ENCODE results near the gene NELFE. TPM values are rescaled to one million over a fixed set of nuclear protein-coding genes. Genes with fewer than 3 reads are reported as not detected.
A peak's percentile ranks its signal among the peaks of the same experiment; 100 is the strongest.
"Not testable (repeated sequence)": the region's sequence is repeated elsewhere in the genome, so short reads cannot be mapped to it uniquely, and the experiment has no call there.

The NELFE gene
- total RNA-seq, 1 donor from 2014 or later = 55.8 TPM

DNA sequence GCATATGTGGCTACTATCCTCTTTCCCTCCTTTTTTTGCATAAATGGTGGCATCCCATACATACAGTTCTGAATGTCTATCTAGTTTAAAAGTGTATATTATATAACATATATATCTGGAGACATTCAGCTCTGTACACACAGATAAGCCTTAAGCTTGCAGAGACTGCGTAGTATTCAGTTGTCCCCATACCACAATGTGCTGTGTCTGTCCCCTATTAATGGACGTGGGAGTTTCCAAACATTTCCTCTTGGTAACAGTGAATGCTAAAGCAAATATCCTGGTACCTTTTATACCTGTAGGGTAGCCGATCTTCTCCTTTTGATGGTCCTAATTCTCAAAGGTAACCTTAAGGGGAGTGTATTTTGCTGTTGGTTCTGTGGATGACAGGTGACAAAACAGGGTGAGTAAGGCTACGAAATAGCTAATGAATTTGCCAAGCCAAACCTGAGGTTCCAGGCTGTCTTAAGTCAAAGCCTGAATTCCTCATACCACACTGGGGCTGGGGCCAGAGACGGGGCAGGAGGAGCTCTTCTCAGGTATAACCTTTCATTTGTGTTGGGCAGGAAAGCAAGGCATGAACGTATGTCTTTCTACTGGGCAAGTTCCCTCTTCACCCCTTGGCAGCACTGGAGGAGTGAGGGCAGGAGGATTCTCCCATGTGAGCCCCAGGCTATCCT lies 39.0 kb downstream of the NELFE start:
- no peak for DNase-seq (ENCODE audit: low read depth in 2 of 2)

DNA sequence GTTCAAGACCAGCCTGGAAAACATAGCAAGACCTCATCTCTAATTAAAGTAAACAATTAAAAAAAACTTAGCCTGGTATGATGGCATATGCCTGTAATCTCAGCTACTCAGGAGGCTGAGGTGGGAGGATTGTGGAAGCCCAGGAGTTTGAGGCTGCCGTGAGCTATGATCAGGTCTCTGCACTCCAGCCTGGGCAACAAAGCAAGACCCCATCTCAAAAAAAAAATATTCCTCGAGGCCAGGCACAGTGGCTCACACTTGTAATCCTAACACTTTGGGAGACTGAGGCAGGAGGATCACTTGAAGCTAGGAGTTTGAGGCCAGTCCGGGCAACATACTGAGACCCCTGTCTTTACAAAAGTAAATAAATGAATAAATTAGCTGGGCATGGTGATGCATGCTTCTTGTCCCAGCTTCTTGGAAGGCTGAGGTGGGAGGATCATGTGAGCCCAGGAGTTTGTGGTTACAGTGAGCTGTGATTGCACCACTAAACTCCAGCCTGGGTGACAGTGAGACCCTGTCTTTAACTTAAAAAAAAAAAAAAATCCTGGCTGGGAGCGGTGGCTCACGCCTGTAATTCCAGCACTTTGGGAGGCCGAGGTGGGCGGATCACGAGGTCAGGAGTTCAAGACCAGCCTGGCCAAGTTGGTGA lies 40.6 kb downstream of the NELFE start:
- DNase-seq (ENCODE audit: low read depth in 2 of 2) = no peak

DNA sequence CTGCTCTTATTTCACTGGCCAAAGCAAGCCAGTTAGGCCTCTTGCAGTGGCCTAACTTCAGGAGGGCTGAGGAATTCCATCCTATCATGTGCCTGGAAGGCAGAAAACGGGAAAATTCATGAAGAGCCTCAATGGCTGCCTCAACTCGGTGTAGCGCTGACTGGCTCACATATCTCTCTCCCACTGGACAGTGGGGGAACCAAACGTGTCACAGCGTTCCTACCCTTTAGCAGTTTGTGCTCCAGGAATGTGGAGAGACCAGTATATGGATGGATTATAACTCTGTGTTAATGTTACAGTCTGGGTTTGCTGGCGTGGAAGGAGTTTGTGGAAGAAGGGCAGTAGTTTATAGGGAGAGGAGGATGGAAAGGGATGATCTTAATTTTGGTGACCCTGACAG lies 43.0 kb downstream of the NELFE start:
- no peak for DNase-seq (ENCODE audit: low read depth in 2 of 2)

DNA sequence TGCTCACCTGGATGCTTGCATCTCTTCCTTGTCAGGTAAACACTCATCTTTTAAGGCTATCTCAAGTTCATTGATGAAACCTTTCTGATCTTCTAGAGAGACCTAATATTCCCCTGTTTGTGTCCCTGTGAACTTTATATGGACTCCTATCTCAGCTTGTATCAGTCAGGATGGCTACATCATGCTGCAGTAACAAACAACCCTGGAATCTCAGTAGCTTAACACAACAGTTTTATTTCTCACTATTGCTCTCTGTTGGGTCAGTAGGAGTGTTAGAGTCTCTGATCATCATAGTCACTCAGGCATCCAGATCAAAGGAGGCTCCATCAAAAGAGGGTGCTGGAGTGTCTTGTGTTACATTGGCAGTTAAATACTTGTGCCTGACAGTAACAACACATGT lies 43.4 kb downstream of the NELFE start:
- DNase-seq (ENCODE audit: low read depth in 2 of 2) = no peak

DNA sequence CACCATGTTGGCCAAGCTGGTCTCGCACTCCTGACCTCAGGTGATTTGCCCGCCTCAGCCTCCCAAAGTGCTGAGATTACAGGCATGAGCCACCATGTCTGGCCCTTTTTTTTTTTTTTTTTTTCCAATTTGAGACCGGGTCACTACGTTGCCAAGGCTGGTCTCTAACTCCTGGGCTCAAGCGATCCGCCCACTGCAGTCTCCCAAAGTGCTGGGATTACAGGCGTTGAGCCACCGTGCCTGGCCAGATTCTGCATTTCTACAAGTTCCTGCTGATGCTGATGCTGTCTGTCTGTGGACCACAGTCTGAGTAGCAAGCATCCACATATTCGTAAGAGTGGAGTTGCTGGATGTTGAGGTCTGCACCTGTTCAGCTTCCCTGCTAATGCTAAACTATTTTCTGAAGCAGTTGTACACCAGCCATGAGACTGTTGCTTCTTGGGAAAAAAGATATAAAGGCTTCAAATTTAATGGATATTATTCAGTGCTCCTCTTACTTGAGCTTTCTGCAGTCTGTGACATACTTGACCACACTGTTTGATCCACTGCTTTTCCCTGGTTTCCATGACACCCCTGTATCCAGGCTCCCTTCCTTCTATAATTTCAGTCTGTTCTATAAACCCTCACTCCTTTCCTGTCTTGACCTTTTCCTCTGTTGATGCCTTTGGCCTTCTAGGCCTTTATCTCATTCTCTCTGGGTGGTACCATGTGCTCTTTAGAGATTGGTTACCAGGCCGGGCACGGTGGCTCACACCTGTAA lies 46.8 kb downstream of the NELFE start:
- DNase-seq (ENCODE audit: low read depth in 2 of 2) = no peak

DNA sequence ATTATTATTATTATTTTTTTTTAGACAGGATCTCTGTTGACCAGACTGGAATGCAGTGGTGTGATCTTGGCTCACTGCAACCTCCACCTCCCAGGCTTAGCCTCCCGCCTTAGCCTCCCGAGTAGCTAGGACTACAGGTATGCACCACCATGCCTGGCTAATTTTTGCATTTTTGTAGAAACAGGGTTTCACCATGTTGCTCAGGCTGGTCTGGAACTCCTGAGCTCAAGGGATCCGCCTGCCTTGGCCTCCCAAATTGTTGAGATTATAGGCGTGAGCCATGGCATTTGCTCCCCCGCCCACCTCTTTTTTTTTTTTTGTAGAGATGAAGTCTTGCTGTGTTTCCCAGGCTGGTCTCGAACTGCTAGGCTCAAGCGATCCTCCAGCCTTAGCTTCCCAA lies 49.5 kb downstream of the NELFE start:
- DNase-seq (ENCODE audit: low read depth in 2 of 2) = not testable (repeated sequence)

DNA sequence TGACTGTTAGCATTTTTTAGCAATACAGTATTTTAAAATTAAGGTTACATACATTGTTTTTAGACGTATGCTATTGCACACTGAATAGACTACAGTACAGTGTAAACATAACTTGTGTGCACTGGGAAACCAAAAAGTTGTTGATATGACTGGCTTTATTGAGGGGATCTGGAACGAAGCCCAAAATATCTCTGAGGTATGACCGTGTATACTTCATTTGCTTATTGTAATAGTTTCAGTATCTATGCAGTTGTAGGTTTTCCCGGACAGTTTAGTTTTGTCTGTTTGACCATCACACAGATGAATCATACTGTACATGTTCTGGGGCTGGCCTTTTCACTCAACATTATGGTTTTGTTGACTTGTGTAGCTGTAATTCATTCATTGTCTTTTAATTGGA lies 50.0 kb downstream of the NELFE start:
- peak; percentile 21 to 36 for DNase-seq (ENCODE audit: low read depth in 2 of 2)

DNA sequence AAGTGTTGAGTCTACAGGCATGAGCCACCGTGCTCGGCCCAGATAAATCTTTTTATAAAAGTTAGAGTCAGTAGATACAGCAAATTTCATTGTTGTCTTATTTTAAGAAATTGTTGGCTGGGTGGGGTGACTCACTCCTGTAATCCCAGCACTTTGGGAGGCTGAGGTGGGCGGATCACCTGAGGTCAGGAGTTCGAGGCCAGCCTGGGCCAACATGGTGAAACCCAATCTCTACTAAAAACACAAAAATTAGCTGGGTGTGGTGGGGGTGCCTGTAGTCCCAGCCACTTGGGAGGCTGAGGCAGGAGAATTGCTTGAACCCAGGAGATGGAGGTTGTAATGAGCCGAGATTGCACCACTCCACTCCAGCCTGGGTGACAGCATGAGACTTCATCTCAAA lies 50.5 kb downstream of the NELFE start:
- not testable (repeated sequence) for DNase-seq (ENCODE audit: low read depth in 2 of 2)

DNA sequence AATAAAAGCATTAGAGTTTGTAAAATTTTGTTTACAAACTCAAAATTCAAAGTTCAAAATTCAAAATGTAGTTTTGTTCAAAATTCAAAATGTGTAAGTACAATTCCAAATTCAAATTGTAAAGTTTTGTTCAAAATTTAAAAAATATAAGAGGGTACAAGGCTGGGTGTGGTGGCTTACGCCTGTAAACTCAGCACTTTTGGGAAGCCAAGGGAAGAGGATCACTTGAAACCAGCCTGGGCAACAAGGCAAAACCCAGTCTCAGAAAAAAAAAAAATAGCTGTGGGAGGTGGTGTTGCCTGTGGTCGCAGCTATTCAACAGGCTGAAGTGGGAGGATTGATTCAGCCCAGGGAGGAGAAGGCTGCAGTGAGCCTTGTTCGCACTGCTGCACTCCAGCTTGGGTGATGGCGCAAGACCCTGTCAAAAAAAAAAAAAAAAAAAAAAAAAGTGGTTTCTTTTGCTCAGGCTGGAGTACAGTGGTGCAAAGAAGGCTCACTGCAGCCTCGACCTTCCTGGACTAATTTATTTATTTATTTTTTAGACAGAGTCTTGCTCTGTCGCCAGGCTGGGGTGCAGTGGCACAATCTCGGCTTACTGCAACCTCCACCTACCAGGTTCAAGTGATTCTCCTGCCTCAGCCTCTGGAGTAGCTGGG lies 51.5 kb downstream of the NELFE start:
- DNase-seq (ENCODE audit: low read depth in 2 of 2) = no peak

DNA sequence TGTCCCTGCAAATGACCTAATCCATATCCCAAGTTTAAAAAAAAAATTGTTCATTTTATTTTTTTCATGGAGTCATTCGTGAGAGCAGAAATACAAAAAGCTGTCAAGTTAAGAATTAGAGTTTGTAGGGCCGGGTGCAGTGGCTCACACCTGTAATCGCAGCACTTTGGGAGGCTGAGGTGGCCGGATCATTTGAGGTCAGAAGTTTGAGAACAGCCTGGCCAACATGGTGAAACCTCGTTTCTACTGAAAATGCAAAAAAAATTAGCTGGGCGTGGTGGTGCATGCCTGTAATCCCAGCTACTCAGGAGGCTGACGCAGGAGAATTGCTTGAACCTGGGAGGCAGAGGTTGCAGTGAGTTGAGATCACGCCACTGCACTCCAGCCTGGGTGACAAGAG lies 52.0 kb downstream of the NELFE start:
- not testable (repeated sequence) for DNase-seq (ENCODE audit: low read depth in 2 of 2)

DNA sequence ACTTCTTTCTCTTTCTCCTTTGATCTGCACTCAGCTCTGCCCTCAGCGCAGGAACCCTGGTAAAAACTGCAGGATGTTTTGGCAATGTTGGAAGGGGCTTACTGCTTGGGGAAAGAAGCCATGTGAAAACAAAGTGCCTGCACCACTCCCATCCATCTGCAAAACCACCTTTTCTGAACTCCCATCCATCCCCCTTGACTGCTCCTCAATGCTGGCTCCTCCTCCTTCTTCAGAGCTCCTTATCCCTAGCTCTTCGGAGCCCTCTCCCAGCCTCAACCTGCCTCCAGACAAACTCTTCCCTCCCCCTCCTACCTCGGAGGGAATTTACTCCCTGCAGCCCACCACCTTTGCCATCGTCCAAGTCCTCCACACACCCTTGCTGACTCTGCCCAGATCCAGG lies 52.6 kb downstream of the NELFE start:
- no peak for DNase-seq (ENCODE audit: low read depth in 2 of 2)

DNA sequence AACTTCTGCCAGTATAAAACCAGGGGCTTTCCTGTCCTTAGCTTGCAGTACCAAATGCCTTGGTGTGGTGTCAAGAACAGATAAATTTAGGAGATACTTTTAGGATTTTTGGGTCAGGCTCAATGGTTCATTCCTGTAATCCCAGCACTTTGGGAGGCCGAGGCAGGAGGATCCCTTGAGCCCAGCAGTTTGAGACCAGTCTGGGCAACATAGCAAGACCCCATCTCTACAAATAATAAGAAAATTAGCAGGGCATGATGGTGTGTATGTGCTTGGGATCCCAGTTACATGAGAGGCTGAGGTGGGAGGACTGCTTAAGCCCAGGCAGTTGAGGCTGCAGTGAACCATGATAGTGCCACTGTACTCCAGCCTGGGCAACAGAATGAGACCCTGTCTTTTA lies 53.7 kb downstream of the NELFE start:
- no peak for DNase-seq (ENCODE audit: low read depth in 2 of 2)

DNA sequence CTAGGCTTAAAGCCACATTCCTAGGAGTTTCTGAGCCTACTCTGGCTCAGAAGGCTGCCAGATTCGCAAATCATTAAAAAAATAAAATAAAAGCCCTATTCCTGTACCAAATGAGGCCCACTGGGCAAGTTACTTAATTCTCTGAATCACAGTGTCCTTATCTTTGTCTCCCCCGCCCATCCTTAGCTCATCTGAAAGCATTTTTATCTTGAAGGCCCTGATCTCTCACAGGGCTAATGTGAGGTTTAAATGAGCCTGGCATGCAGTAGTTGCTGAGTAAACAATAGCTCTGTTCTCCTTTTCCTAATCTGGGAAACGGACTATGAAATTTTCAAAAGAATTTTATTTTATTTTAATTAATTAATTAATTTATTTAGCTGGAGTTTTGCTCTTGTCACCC lies 54.8 kb downstream of the NELFE start:
- DNase-seq (ENCODE audit: low read depth in 2 of 2) = no peak

Other genes starting within 250 kb of the NELFE start
- gene LY6G6D, start 243.6 kb downstream of the NELFE start, total RNA-seq = not detected in 2 replicates
- not detected in 2 replicates for gene LY6G6C, start 237.2 kb downstream of the NELFE start, total RNA-seq
- not detected in 2 replicates for gene MPIG6B, start 235.6 kb downstream of the NELFE start, total RNA-seq
- 109 and 159 TPM in 2 replicates for gene DDAH2, start 229.7 kb downstream of the NELFE start, total RNA-seq
- 469 and 552 TPM in 2 replicates for gene CLIC1, start 222.4 kb downstream of the NELFE start, total RNA-seq
- 1.4 and 2.6 TPM in 2 replicates for gene MSH5, start 219.0 kb downstream of the NELFE start, total RNA-seq
- 1.6 and 2.0 TPM in 2 replicates for gene SAPCD1, start 196.3 kb downstream of the NELFE start, total RNA-seq
- under 0.01 and 0.40 TPM in 2 replicates for gene VWA7, start 181.6 kb downstream of the NELFE start, total RNA-seq
- 36.3 and 39.0 TPM in 2 replicates for gene VARS1, start 163.2 kb downstream of the NELFE start, total RNA-seq
- gene LSM2, start 152.0 kb downstream of the NELFE start, total RNA-seq = 29.2 and 29.8 TPM in 2 replicates
- 0.87 and 1.8 TPM in 2 replicates for gene HSPA1L, start 143.7 kb downstream of the NELFE start, total RNA-seq
- 40.8 and 93.3 TPM in 2 replicates for gene HSPA1A, start 143.4 kb downstream of the NELFE start, total RNA-seq
- 23.8 and 30.2 TPM in 2 replicates for gene HSPA1B, start 131.2 kb downstream of the NELFE start, total RNA-seq
- 41.2 and 50.0 TPM in 2 replicates for gene NEU1, start 96.2 kb downstream of the NELFE start, total RNA-seq
- gene SLC44A4, start 80.0 kb downstream of the NELFE start, total RNA-seq = not detected in 2 replicates
- 25.7 and 28.0 TPM in 2 replicates for gene EHMT2, start 61.3 kb downstream of the NELFE start, total RNA-seq
- 2.2 and 3.6 TPM in 2 replicates for gene ZBTB12, start 56.9 kb downstream of the NELFE start, total RNA-seq
- under 0.01 TPM in 1 of 2 replicates, not detected in the other for gene C2, start 31.3 kb downstream of the NELFE start, total RNA-seq
- 0.44 and 0.60 TPM in 2 replicates for gene CFB, start 12.9 kb downstream of the NELFE start, total RNA-seq
- 22.7 and 30.2 TPM in 2 replicates for gene SKIC2, start 204 bp upstream of the NELFE start, total RNA-seq
- 5.9 and 10.1 TPM in 2 replicates for gene DXO, start 13.2 kb upstream of the NELFE start, total RNA-seq
- gene C4A, start 23.1 kb upstream of the NELFE start, total RNA-seq = 0.44 and 1.8 TPM in 2 replicates
- 0.44 and 1.4 TPM in 2 replicates for gene C4B, start 55.8 kb upstream of the NELFE start, total RNA-seq
- not detected in 2 replicates for gene CYP21A2, start 79.4 kb upstream of the NELFE start, total RNA-seq
- 0.44 and 4.2 TPM in 2 replicates for gene TNXB, start 150.4 kb upstream of the NELFE start, total RNA-seq
- 9.6 and 11.5 TPM in 2 replicates for gene ATF6B, start 169.3 kb upstream of the NELFE start, total RNA-seq
- gene FKBPL, start 171.3 kb upstream of the NELFE start, total RNA-seq = 4.0 and 5.0 TPM in 2 replicates
- 0.20 TPM in 1 of 2 replicates, not detected in the other for gene PRRT1, start 193.0 kb upstream of the NELFE start, total RNA-seq
- gene PPT2, start 195.2 kb upstream of the NELFE start, total RNA-seq = 26.8 and 53.4 TPM in 2 replicates
- 0.65 and 1.2 TPM in 2 replicates for gene EGFL8, start 205.6 kb upstream of the NELFE start, total RNA-seq
- gene AGPAT1, start 217.1 kb upstream of the NELFE start, total RNA-seq = 8.3 and 11.9 TPM in 2 replicates
- gene RNF5, start 219.4 kb upstream of the NELFE start, total RNA-seq = 38.6 and 57.1 TPM in 2 replicates
- 0.22 and 0.60 TPM in 2 replicates for gene AGER, start 225.3 kb upstream of the NELFE start, total RNA-seq
- gene PBX2, start 231.2 kb upstream of the NELFE start, total RNA-seq = 26.8 and 33.1 TPM in 2 replicates
- gene GPSM3, start 233.7 kb upstream of the NELFE start, total RNA-seq = 6.2 and 7.0 TPM in 2 replicates